ENCODE data around the gene NDST1. TPM values are rescaled to one million over a fixed set of nuclear protein-coding genes. Genes with fewer than 3 reads are reported as not detected.

The NDST1 gene
- total RNA-seq, 1 experiment from 2014 or later: 33.1 TPM

- ChIA-PET CTCF (no interaction called here), POLR2A (no interaction called here), RAD21 (ENCODE audit: low non-redundant PET in 1 of 2, low total read pairs in 2 of 2, uncharacterized antibody in 2 of 2, unreplicated experiment in 2 of 2) (no interaction called here)
- Histone ChIP-seq H3K9me2 (ENCODE audit: insufficient read depth) (no peaks in the 10 kb centered on the region), H3K4me1 (ENCODE audit: control insufficient read depth in 1 of 2, insufficient read depth in 2 of 2, low read length in 2 of 2) (no peaks in the 10 kb centered on the region), H3K27me3 (ENCODE audit: insufficient read depth, low read length) (no peaks in the 10 kb centered on the region), H4K20me1 (ENCODE audit: insufficient read depth) (no peaks in the 10 kb centered on the region), H3K4me2 (ENCODE audit: low read length) (no peak overlapping the region), H2AFZ (ENCODE audit: low read depth, low read length, poor library complexity, severe bottlenecking) (no peak overlapping the region), H3K79me2 (ENCODE audit: insufficient read depth, low read length) (no peaks in the 10 kb centered on the region), H3K36me3 (ENCODE audit: control insufficient read depth in 1 of 2, insufficient read depth in 2 of 2, low read length in 2 of 2) (no peaks in the 10 kb centered on the region), H3K4me3 (replicated peaks in 1 of 2; ENCODE audit: low read depth in 1 of 2, low read length in 2 of 2) (no peak overlapping the region), H3K9me3 (ENCODE audit: control insufficient read depth in 1 of 2, insufficient read depth in 1 of 2, low read depth in 1 of 2, low read length in 2 of 2) (no peaks in the 10 kb centered on the region), H3K9ac (ENCODE audit: low read length) (no peak overlapping the region), H3K27ac (ENCODE audit: low read depth, low read length) (no peak overlapping the region)
- intact Hi-C loops (cut with micrococcal nuclease): no loop called here
- no peak for ATAC-seq
- TF ChIP-seq FOSL1 (IDR thresholded peaks at IDR 0.05; ENCODE audit: low read depth): no peak
- TF ChIP-seq REST (IDR thresholded peaks at IDR 0.05; ENCODE audit: low read depth): no peak
- TF ChIP-seq EGR1 (IDR thresholded peaks at IDR 0.05; ENCODE audit: low read depth): no peak
- TF ChIP-seq SP1 (IDR thresholded peaks at IDR 0.05; ENCODE audit: low read depth): no peak
- no peak for TF ChIP-seq MAX (IDR thresholded peaks at IDR 0.05)
- TF ChIP-seq EZH2 (IDR thresholded peaks at IDR 0.05): no peak
- TF ChIP-seq CTCF (IDR thresholded peaks at IDR 0.05 in 2 of 3, conservative IDR thresholded peaks at IDR 0.05 in 1 of 3; ENCODE audit: borderline replicate concordance in 1 of 3, insufficient read depth in 1 of 3, low read depth in 2 of 3, low read length in 2 of 3): no peak
- no peak for TF ChIP-seq EZH2phosphoT487 (IDR thresholded peaks at IDR 0.05; ENCODE audit: borderline replicate concordance)
- no peak for TF ChIP-seq ATF3 (IDR thresholded peaks at IDR 0.05)
- no peak for TF ChIP-seq POLR2AphosphoS5 (IDR thresholded peaks at IDR 0.05; ENCODE audit: low read depth, low read length)
- TF ChIP-seq TCF7L2 (IDR thresholded peaks at IDR 0.05; ENCODE audit: borderline replicate concordance, extremely low read depth, insufficient read depth, insufficient read length): no peak
- TF ChIP-seq SRF (IDR thresholded peaks at IDR 0.05; ENCODE audit: low read depth): no peak
- TF ChIP-seq YY1 (IDR thresholded peaks at IDR 0.05; ENCODE audit: extremely low read depth, insufficient replicate concordance, low read depth, low read length): no peak
- TF ChIP-seq, protein P1, sequence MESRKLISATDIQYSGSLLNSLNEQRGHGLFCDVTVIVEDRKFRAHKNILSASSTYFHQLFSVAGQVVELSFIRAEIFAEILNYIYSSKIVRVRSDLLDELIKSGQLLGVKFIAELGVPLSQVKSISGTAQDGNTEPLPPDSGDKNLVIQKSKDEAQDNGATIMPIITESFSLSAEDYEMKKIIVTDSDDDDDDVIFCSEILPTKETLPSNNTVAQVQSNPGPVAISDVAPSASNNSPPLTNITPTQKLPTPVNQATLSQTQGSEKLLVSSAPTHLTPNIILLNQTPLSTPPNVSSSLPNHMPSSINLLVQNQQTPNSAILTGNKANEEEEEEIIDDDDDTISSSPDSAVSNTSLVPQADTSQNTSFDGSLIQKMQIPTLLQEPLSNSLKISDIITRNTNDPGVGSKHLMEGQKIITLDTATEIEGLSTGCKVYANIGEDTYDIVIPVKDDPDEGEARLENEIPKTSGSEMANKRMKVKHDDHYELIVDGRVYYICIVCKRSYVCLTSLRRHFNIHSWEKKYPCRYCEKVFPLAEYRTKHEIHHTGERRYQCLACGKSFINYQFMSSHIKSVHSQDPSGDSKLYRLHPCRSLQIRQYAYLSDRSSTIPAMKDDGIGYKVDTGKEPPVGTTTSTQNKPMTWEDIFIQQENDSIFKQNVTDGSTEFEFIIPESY (IDR thresholded peaks at IDR 0.05; ENCODE audit: extremely low read depth, insufficient replicate concordance, low read length): no peak
- BruUV-seq (replicated peaks): no TSS peak
- no peak for DNase-seq (ENCODE audit: low read depth, low spot score)
These were observed 71.8 kb downstream of the NDST1 start for GRCh38 chr5:150579462-150580400.
